H1 (cell line): ENCODE measurements around the gene GNG5.

Experiments
- ATF3 ChIP-seq: IDR thresholded peaks from 2 replicates; pipeline ENCODE4 v1.6.1; 2011; ENCODE audit warnings: low read depth, mild to moderate bottlenecking, low read length; ENCODE audit not compliant: insufficient read depth
- BCL11A ChIP-seq, 2 experiments: IDR thresholded peaks; one replicate each; pipeline ENCODE4 v1.6.1; 2011; ENCODE audit warnings: low read depth in 2 of 2, low read length in 2 of 2, mild to moderate bottlenecking in 2 of 2
- CHD7 ChIP-seq: fragments of 300-600 bp; sonication (generic); IDR thresholded peaks from 2 replicates; pipeline ENCODE4 v1.7.1; 2012; ENCODE audit warnings: low read length, moderate library complexity, mild to moderate bottlenecking, inconsistent platforms; ENCODE audit not compliant: insufficient replicate concordance
- CTCF ChIP-seq, 3 experiments: IDR thresholded peaks; 1 replicate in 2 of 3; 2 replicates in 1 of 3; pipeline versions ENCODE4 v1.5.1 to v1.6.1; 2011; ENCODE audit warnings: low read length in 3 of 3, mild to moderate bottlenecking in 3 of 3, inconsistent platforms in 2 of 3, low read depth in 1 of 3, moderate library complexity in 1 of 3; ENCODE audit not compliant: insufficient read depth in 1 of 3; ENCODE audit errors: control extremely low read depth in 1 of 3
- EGR1 ChIP-seq: IDR thresholded peaks from 2 replicates; pipeline ENCODE4 v1.6.1; 2011; ENCODE audit warnings: low read depth, low read length, borderline replicate concordance
- EZH2 ChIP-seq: fragments of 200-600 bp; sonication (generic); IDR thresholded peaks from 2 replicates; pipeline ENCODE4 v1.7.1; 2012; ENCODE audit warnings: low read depth, mild to moderate bottlenecking, moderate library complexity, low read length, inconsistent platforms; ENCODE audit not compliant: severe bottlenecking

- TF ChIP-seq EGR1 (no peak), ATF3 (no peak), CHD7 (no peak), EZH2 (no peak), CTCF (IDR thresholded peaks at IDR 0.05; ENCODE audit: control extremely low read depth in 1 of 3, insufficient read depth in 1 of 3, low read depth in 1 of 3, low read length in 3 of 3) (no peak), BCL11A (IDR thresholded peaks at IDR 0.05; ENCODE audit: low read depth in 2 of 2, low read length in 2 of 2) (no peak)
These were observed 16.6 kb downstream of the GNG5 start for GRCh38 chr1:84489766-84490165.
